Prostate gland (tissue), 2 donors: ENCODE data around the gene E2F4. TPM values are rescaled to one million over a fixed set of nuclear protein-coding genes. Genes with fewer than 3 reads are reported as not detected.

Experiments
- DNase-seq: peaks from one replicate; pipeline ENCODE4 v3.0.0-alpha.2; 2019; ENCODE audit warnings: low spot score
- H3K27ac ChIP-seq, 2 donors: fragments of 200-600 bp; sonication (generic); 2 replicates each; pipeline ENCODE4 v1.5.1; 2017 to 2019
- H3K27me3 ChIP-seq: fragments of 200-600 bp; sonication (generic); replicated peaks from 2 replicates; pipeline ENCODE4 v1.5.1; 2019; ENCODE audit not compliant: insufficient read depth
- H3K36me3 ChIP-seq, 2 donors: fragments of 200-600 bp; sonication (generic); 1 replicate in 1 of 2; 2 replicates in 1 of 2; pipeline versions ENCODE4 v1.5.1 to v1.8.1; 2017 to 2019
- H3K4me1 ChIP-seq: fragments of 200-600 bp; sonication (generic); replicated peaks from 2 replicates; pipeline ENCODE4 v1.5.1; 2019
- H3K4me3 ChIP-seq, 2 donors: fragments of 200-600 bp; sonication (generic); 2 replicates each; pipeline ENCODE4 v1.5.1; 2017 to 2019
- H3K9me3 ChIP-seq: fragments of 200-600 bp; sonication (generic); 2 replicates; pipeline ENCODE4 v1.5.1; 2017
- POLR2A ChIP-seq: fragments of 450-650 bp; IDR thresholded peaks from one replicate; pipeline ENCODE4 v1.6.1; 2016; ENCODE audit warnings: antibody characterized with exemption, mild to moderate bottlenecking
- POLR2AphosphoS5 ChIP-seq: sonication (generic); formaldehyde crosslinking; IDR thresholded peaks from one replicate; pipeline ENCODE4 v1.6.1; 2017; ENCODE audit warnings: antibody characterized with exemption
- WGBS: methylation state at CpG from one replicate; pipeline ENCODE4 v1.1.5; 2018; 5-methylcytosine and 5-hydroxymethylcytosine counted together
- intact Hi-C: fragments of 100-400 bp; cut with DNase I; formaldehyde crosslinking; loops from one replicate; pipeline ENCODE4 v1.14.2; 2022
- total RNA-seq, 2 donors: library from RNA; depleted of rRNA; stranded (reverse); fragments of >200 nt; gene quantifications; one replicate each; pipeline ENCODE4 v1.1.0, GENCODE V29; 2016
- TF ChIP-seq, protein P1 (sequence below), 4 experiments: fragments of 200-600 bp in 2 of 4; fragments of 450-650 bp in 2 of 4; sonication (generic) in 2 of 4; IDR thresholded peaks; 1 replicate in 3 of 4; 2 replicates in 1 of 4; pipeline ENCODE4 v1.5.1; 2016 to 2019; ENCODE audit warnings: antibody characterized with exemption in 4 of 4, mild to moderate bottlenecking in 2 of 4, moderate library complexity in 2 of 4

E2F4 gene
- total RNA-seq, 2 donors from 2014 or later: 91.6 to 105 TPM

DNA sequence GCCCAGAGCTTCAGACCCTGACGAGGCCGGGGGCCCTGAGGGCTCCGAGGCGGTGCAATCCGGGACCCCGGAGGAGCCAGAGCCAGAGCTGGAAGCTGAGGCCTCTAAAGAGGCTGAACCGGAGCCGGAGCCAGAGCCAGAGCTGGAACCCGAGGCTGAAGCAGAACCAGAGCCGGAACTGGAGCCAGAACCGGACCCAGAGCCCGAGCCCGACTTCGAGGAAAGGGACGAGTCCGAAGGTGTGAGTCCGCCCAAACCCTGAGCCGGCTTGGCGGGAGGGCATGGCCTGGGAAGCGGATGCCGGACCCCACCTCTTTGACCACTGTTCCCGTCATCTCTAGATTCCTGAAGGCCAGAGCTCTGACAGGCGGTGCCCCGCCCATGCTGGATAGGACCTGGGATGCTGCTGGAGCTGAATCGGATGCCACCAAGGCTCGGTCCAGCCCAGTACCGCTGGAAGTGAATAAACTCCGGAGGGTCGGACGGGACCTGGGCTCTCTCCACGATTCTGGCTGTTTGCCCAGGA lies 17.2 kb upstream of the E2F4 start:
- intact Hi-C loops: no loop called here
- Histone ChIP-seq H3K4me1 (peaks cover 17% of the 10 kb centered on the region), H3K9me3 (no peaks in the 10 kb centered on the region), H3K4me3 (peak overlapping the region; percentile 26 to 38), H3K27ac (peak overlapping the region; percentile 90 to 96), H3K36me3 (no peaks in the 10 kb centered on the region), H3K27me3 (no peaks in the 10 kb centered on the region)
- no peak for DNase-seq
- TF ChIP-seq POLR2A (no peak), POLR2AphosphoS5 (no peak)
- TF ChIP-seq, protein P1, sequence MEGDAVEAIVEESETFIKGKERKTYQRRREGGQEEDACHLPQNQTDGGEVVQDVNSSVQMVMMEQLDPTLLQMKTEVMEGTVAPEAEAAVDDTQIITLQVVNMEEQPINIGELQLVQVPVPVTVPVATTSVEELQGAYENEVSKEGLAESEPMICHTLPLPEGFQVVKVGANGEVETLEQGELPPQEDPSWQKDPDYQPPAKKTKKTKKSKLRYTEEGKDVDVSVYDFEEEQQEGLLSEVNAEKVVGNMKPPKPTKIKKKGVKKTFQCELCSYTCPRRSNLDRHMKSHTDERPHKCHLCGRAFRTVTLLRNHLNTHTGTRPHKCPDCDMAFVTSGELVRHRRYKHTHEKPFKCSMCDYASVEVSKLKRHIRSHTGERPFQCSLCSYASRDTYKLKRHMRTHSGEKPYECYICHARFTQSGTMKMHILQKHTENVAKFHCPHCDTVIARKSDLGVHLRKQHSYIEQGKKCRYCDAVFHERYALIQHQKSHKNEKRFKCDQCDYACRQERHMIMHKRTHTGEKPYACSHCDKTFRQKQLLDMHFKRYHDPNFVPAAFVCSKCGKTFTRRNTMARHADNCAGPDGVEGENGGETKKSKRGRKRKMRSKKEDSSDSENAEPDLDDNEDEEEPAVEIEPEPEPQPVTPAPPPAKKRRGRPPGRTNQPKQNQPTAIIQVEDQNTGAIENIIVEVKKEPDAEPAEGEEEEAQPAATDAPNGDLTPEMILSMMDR (IDR thresholded peaks at IDR 0.05): no peak
- WGBS: 57% methylated on average over 24 of the region's 31 CpGs

- Histone ChIP-seq H3K9me3 (no peaks in the 10 kb centered on the region), H3K4me1 (peaks cover 15% of the 10 kb centered on the region), H3K27ac (no peak overlapping the region), H3K36me3 (no peaks in the 10 kb centered on the region), H3K4me3 (no peak overlapping the region), H3K27me3 (no peaks in the 10 kb centered on the region)
- 81% methylated on average over 12 of the region's 12 CpGs for WGBS
- no peak for DNase-seq
- intact Hi-C loops: no loop called here
- TF ChIP-seq POLR2AphosphoS5 (no peak), POLR2A (no peak)
- TF ChIP-seq, protein P1 (IDR thresholded peaks at IDR 0.05): no peak
Measured at GRCh38 chr16:67176662-67177061, 15.3 kb upstream of the E2F4 start.

DNA sequence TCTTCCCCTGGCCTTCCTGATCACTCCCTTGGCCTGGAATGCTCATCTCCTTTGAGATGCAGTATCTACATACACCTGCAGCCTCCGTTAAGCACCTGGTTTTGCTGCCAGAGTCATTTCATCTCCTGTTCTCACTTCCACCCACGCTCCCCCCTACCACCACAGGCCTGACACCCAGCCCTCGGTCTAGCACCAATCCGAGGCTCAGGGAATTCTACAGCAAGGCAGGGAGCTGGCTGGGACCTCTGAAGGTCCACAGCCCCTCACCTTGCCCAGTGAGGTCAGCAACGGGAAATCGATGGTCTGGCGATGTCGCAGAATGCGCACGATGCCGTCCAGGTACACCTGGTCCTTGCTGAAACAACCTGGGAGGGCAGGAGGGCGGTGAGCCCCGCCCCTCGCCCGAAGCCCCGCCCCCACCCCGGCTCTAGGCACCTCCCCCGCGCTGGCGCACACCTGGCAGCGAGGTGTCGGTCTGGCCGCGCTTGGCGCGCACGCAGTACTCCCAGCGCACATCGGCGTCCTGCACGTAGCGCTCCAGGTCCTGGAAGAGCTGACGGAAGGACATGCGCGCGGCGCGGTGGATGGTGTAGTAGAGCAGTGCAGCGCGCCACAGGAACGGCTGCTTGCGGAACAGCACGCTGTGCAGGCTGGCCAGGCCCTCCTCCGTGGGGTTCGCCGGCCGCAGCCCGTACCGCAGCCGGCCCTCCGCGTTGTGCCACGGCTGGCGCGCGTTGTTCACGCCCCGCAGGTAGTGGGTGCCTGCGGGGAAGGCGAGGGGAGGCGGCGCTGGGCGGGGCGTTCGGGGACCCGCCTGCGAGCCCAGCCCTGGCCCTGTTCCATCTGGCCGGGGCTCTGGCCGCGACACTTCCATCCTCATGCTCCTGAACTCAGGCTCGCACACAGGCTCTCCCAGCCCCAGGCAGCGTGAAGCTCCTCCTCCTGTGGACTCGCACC lies 13.9 kb upstream of the E2F4 start:
- Histone ChIP-seq H3K27ac (peak overlapping the region; percentile 77 to 85), H3K4me3 (peak overlapping the region; percentile 32 to 41), H3K36me3 (no peaks in the 10 kb centered on the region), H3K4me1 (peaks cover 15% of the 10 kb centered on the region), H3K27me3 (no peaks in the 10 kb centered on the region), H3K9me3 (no peaks in the 10 kb centered on the region)
- TF ChIP-seq POLR2AphosphoS5 (peak; percentile 77), POLR2A (peak; percentile 77)
- TF ChIP-seq, protein P1 (IDR thresholded peaks at IDR 0.05): peak in 2 of 4 experiments; percentile 33 to 41
- intact Hi-C loops: no loop called here
- peak; percentile 85 for DNase-seq
- 4% methylated on average over 57 of the region's 73 CpGs for WGBS

DNA sequence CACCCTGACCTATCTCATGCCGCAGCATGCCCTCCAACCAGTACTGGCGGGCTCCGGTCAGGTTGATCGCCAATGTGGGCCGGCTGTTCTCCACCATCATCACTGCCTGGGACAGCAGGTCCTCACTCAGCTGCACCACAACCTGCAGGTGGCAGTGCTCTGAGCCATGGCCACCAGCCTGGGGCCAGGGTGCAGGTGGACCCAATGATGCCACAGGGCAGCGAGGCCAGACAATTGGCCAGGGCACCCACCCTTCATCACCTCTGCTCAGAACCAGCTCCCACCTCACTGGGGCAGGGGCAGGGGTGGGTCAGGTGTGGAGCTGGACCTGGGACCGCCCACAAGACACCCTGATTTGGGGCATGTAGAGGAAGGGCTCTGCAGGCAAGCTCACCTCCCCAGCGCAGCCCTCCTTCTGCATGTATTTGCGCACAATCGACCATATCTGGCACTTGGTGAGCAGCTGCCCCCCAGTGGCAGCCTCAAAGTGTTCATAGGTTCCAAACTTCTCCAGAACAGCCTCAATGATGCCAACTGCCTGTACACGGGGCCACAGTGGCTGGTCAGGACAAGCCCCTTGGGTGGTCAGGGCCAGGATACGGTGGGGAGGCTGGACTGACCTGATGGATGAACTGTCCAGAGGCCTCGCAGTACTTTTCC lies 12.4 kb upstream of the E2F4 start:
- TF ChIP-seq POLR2AphosphoS5: no peak
- TF ChIP-seq, protein P1 (IDR thresholded peaks at IDR 0.05): no peak
- no peak for TF ChIP-seq POLR2A
- Histone ChIP-seq H3K9me3 (no peaks in the 10 kb centered on the region), H3K4me1 (peaks cover 20% of the 10 kb centered on the region), H3K36me3 (no peaks in the 10 kb centered on the region), H3K27ac (peak overlapping the region in 1 of 2 donors; percentile 77), H3K4me3 (no peak overlapping the region), H3K27me3 (no peaks in the 10 kb centered on the region)
- intact Hi-C loops: no loop called here
- WGBS: 86% methylated on average over 12 of the region's 13 CpGs
- no peak for DNase-seq
